Lower leg skin (tissue), 3 donors: ENCODE data around the gene IER5.
"Not testable (repeated sequence)": the region's sequence is repeated elsewhere in the genome, so short reads cannot be mapped to it uniquely, and the experiment has no call there.

ENCODE experiments used
- CTCF ChIP-seq, 3 donors: fragments of 450-650 bp; IDR thresholded peaks; one replicate each; pipeline ENCODE4 v1.5.1; 2016; ENCODE audit warnings: antibody characterized with exemption in 3 of 3, mild to moderate bottlenecking in 3 of 3, moderate library complexity in 2 of 3
- POLR2A ChIP-seq, 2 donors: fragments of 450-650 bp; IDR thresholded peaks; one replicate each; pipeline ENCODE4 v1.6.1; 2016 to 2017; ENCODE audit warnings: antibody characterized with exemption in 2 of 2, mild to moderate bottlenecking in 1 of 2, moderate library complexity in 1 of 2

- not testable (repeated sequence) for TF ChIP-seq CTCF, POLR2A (IDR thresholded peaks at IDR 0.05)
Measured at GRCh38 chr1:181115971-181116370, 27.5 kb downstream of the IER5 start.
